ENCODE data around the gene C3orf49. TPM values are rescaled to one million over a fixed set of nuclear protein-coding genes. Genes with fewer than 3 reads are reported as not detected.

Gene C3orf49
- polyA plus RNA-seq, 4 donors = 0.42 to 0.56 (median 0.53) TPM

DNA sequence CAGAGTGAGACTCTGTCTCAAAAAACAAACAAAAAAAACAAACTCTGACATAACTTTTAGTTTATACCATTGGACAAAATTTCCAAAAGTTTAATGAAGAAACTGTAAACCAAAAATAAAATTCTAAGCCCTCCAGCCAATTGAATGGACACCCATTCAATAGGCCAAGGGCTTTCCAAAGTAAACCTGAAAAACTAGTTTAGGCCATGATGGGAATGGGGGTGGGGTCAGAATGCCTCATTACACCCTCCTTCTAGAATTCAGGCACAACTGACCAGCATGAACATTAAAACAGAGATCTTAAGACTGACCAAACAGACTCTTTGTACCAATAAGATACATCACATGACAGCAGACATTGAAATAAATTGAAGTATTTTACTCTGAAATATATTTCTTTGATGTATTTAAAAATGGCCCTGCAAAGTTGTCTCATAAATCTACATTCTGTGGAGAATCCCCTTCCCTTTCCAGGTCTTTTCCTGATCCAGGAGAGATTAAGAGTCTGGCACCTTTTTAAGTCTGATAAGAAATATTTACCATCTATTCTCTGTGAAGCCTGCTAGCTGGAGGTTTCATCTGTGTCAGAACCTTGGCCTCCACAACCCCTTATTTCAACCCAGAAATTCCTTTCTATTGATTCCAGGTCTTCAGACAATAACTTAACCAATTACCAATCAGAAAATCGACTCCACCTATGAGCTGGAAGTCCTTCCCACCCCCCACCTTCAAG is 28.8 kb downstream of the C3orf49 start:
- no peak for DNase-seq (ENCODE audit: low read depth in 4 of 4, low spot score in 3 of 4)

DNA sequence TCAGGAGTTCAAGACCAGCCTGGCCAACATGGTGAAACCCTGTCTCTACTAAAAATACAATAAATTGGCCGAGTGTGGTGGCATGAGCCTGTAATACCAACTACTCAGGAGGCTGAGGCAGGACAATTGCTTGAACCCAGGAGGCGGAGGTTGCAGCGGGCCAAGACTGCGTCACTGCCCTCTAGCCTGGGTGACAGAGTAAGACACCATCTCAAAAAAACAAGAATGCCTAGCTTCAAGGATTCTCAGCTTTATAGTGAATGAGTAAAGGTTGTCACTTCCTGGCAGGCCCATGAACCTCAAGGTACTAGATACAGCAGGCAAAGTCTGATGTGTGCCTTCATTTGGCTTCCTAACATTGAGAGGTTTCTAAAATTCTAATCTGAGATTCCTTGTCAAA is 30.1 kb downstream of the C3orf49 start:
- no peak for DNase-seq (ENCODE audit: low read depth in 4 of 4, low spot score in 3 of 4)

DNA sequence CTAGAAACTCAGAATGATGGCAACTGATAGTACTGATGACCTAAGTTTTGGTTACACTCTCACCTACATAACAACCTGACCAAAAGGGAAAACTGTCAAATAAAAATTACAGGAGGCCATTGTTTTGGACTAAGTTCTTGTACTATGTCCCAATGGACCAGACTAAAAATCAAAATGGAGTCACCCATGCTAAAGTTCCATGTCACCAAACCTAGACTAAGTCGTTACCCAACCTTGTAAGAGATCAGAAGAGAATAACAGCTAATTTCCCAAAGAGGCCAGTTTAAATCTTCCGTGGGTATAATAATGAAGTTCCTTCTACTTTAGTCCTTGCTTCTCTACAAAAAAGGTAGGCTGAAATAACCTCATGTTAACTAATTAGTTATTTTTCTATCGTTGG is 32.2 kb downstream of the C3orf49 start:
- DNase-seq (ENCODE audit: low read depth in 4 of 4, low spot score in 3 of 4) = no peak

DNA sequence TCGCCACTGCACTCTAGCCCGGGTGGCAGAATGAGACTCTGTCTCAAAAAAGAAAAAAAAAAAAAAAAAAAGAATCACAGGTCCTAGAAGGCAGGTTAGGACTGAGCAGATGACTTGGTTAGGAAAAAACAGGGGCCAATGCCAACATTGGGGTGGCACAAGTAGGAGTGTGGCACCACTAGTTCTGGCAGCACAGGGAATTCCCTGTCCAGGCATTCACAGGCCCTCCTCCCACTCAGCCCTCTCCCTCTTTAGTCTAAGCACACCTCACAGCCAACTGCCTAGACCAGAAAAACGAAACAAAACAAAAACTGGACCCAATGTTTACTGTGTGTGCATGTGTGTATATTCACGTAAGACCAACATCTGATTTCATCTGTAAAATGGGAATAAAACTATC is 34.0 kb downstream of the C3orf49 start:
- no peak for DNase-seq (ENCODE audit: low read depth in 4 of 4, low spot score in 3 of 4)

DNA sequence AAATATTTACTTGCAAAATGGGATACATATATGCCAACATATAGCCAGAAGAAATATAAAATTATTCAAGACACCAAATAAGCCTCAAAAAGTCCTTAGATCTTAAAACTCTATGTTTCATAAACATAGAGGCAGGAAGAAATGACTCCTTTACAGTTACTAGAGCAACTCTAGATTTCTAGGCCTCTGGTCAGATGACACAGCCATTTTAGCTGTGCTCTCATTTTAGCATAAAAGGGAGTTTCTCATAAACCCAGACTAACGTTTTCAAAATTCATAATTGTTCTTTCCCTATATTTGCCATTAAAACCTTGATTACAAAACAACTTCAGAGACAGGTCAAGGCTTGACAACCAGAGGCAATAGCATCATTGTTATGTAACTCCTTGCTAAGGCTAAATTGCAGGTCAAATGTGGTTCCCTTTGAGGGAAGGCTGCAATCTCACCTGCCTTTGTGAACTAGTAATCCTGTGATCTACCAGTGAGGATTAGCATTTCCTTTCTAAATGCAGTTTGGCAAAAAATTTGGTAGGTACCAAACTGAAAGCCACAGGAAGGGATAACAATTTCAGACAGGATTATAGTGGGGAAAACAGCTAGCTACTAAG is 36.3 kb downstream of the C3orf49 start:
- no peak for DNase-seq (ENCODE audit: low read depth in 4 of 4, low spot score in 3 of 4)

DNA sequence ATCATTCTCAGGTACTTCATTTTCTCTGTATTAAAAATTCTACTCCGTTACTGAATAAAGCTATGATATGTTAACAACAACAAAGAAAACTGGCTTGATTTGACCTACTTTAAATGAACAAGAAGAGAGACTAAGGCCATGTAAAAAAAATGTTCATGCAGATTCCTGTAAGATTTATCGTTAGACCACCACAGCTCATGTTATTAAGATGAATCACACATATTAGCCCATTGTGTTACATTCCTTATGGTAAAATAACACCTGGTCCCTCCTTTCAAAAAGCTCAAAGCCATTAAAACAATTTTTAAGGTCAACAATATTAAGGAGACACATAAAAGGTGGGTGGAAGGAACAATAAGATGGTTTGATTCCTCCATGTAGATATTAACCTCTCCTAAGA is 38.2 kb downstream of the C3orf49 start:
- no peak for DNase-seq (ENCODE audit: low read depth in 4 of 4, low spot score in 3 of 4)

DNA sequence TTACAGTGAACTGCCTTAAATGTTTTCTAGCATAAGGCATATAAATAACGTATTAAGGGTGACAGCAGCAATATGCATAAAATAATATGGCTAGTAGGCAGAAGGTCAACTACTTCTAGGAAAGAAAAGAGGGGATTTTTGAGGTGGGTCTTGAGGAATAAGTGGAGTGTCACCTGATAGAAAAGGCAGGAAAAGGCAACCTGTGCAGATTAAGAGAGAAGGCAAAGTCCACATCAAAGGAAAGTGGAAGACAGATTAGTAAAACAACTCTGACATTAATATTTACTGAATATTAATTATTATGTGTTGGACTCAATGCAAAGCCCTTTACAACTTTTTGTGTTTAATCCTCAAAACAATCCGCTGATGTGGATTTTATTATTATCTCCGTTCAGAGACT is 41.7 kb downstream of the C3orf49 start:
- DNase-seq (ENCODE audit: low read depth in 4 of 4, low spot score in 3 of 4) = no peak

DNA sequence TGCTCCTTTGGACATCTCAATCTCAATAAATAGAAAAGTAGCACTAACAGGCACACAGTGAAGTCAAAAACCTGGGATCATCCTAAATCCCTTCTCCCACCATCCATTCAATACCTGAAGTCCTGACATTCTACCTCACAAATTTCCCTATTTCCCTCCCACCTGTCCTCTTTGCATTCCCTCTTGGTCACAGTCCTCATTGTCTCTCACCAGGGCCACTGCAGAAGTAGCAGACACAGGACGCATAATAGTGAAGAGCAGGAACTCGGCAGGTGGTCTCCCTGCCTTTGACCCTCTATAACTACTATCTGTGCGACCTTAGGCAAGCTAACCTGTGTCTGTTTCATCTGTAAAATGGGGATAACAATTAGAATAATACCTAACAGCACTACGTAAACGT is 42.2 kb downstream of the C3orf49 start:
- no peak for DNase-seq (ENCODE audit: low read depth in 4 of 4, low spot score in 3 of 4)

DNA sequence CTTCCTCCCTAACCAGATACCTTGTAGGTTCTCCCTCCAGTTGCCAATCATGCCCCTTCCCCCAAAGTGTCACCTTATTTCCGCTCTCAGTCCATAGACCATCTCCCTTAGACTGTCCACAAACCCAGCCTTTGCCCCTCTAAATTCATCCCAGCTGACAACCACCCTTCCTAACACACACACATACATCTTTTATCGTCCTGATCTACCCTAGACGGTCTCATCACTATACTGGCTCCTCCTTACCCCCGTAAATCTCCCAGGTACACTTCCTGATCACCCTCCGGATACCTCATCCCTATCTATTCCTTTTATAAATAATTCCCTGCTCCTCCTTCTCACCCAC is 43.7 kb downstream of the C3orf49 start:
- DNase-seq (ENCODE audit: low read depth in 4 of 4, low spot score in 3 of 4) = no peak

DNA sequence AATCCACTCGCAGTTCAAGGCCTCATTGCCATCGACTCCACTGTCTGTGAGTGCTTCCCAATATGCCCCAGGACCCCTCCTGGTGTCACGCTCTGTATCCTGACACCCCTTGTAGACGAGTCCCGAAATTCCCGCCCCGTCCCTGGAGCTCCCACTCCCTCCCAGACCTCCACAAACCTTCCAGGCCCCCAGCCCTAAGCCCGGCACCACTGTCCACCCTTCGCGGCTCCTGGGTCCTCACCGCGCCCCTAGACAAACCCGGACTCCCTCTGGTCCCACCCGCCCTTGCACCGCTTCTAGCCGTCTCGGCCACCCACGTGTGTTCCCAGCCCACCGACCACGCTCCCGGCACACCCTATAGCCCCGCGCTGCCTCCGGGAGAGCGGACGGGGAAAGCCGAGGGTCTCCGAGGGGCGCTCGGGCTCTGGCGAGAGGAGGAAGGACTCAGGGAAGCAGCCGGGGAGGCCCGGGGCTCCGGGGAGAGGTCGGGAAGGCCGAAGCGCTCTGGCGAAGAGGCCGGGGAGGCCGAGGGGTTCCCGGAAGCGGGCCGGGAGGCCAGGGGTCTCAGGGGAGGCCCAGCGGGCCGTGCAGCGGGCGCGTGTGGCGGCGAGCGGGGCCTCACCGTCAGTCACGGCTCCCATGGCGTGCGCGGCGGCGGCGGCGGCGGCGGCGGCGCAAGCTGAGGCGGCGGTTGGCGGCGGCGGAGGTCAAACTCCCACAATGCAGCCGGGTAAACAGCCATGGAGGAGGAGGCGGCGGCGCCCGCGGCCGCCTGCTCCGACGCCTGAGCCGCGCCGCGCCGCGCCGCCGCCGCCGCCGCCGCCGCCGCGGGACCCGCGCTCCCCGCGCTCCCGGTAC is 44.3 kb downstream of the C3orf49 start, which contains the start of the genes ATXN7 and THOC7:
Gene ATXN7, plus strand, starts transcription at position 718 of the 858 bp plus-strand sequence. CDS start 48,732 bp downstream, outside the sequence.
Gene THOC7, minus strand, starts transcription at position 656 of the 858 bp plus-strand sequence. Its CDS starts 15 bp downstream, at position 641.
- DNase-seq (ENCODE audit: low read depth in 4 of 4, low spot score in 3 of 4) = peak in 3 of 4 donors; percentile 16 to 47 (median 35)

DNA sequence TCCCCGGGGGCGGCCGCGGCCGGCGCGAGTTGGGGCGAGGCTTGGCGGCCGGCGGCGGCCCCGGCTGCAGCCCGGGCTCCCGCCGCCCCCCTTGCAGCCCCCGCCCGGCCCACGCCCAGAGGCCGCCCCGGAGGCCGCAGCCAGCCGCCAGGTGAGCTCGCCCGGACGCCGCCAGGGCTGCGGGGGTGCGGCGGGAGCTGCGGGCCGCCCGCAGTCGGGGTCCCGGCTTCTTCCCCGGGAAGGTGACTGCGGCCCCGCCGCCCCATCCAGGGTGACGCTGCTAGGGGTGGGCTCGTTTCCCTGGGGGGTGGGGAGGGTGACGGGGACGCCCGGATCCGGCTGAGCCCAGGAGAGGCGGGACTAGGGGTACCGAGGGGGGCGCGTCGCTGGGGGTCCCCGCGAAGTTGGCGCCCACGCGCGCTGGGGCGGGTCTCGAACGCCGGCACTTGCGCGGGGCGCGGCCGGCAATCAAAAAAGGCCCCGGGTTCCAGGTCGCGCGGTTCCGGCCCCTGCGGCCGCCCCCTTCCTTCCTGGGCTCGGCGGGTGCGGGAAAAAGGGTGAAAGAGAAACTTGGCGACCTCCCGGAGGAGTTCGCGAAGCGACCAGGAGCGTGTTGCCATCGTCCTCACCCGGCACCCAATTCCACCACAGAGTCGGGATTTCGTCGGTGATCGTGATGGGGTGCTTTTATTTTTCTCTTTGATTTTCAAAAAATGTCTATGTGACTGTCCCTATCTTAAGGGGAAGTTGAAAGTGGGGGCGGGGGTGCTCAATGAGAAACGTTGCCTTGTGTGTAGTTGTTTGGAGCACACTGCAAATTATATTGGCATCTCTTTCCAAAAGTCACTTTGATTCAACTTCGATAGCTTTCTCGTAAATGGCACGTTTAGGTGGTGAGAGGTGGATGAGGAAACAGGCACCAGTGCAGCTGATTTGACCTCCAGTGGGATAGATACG is 45.2 kb downstream of the C3orf49 start:
- DNase-seq (ENCODE audit: low read depth in 4 of 4, low spot score in 3 of 4) = peak in 2 of 4 donors; percentile 18 to 23

DNA sequence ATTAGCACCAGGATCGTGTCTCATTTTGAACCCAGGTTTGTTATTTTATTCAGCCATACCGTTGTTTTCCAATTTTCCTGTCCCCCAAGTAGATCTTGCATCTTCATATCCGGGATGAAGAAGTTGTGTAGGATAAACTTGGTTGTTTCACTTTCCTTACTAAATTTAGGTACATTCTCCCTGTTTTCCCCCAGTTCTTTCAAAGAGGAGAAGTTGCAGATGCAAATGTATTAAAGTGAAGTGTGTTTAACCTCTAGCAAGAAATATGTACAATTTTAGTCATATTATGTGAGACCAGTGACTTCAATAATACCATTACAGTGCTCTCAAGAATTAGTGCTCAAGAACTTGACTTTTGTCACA is 45.8 kb downstream of the C3orf49 start:
- DNase-seq (ENCODE audit: low read depth in 4 of 4, low spot score in 3 of 4) = no peak

DNA sequence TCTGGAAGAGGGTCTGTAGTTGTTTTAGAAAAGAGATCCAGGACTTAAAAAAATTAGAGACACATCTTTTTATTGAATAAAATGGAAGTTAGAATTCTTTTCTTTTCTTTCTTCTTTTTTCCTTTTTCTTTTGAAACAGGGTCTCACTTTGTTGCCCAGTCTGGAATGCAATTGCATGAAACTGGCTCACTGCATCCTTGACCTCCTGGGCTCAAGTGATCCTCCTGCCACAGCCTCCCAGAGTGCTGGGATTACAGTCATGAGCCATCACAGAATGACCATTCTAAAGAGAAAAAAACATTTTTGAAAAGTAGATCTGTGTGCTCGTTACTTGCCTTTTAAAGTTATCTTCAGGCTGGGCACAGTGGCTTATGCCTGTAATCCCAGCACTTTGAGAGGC is 48.1 kb downstream of the C3orf49 start:
- no peak for DNase-seq (ENCODE audit: low read depth in 4 of 4, low spot score in 3 of 4)

DNA sequence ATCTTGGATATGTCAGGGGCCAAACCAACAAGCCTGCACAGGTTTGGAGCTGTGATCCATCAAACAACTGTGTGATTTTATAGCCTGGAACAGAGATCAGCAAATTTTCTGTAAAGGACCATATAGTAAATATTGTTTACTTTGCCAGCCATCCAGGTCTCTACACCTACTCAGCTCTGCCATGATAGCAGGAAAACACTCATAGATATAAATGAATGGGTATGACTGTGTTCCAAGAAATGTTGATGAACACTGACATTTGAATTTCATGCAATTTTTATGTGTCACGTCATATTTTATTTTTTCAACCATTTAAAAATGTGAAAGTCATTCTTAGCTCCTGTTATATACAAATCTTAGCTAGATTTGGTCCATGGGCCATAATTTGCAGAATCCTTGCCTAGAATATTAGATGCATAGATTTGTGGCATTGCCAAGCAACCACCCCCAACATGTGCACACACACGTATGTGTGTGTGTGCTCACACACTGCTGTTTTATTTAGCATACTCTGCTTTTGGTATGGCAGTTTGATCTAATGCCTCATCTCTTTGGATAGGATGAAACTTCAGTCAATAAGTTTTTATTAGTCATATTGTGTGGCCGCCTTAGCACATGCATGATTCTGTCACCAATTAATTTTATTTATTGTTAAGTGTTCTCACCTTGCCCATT is 51.0 kb downstream of the C3orf49 start:
- no peak for DNase-seq (ENCODE audit: low read depth in 4 of 4, low spot score in 3 of 4)

DNA sequence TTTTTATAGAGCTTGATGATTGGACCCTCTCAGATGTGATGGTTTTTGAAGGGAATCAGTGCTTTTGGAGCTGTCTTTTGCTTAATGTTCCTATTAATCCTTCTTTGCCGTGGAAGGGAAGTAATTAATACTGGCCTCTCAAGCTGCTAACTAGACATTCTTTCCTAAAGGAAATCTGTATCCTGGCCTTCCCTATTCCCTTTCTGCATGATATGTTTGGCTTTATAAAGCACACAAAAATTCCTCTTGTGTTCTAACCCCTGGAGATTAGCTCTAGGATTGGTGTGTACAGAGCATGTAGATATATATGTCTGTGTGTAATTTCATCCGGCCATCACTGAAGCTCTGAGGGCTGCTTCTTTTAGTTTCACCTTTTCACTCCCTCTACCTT is 51.5 kb downstream of the C3orf49 start:
- no peak for DNase-seq (ENCODE audit: low read depth in 4 of 4, low spot score in 3 of 4)

DNA sequence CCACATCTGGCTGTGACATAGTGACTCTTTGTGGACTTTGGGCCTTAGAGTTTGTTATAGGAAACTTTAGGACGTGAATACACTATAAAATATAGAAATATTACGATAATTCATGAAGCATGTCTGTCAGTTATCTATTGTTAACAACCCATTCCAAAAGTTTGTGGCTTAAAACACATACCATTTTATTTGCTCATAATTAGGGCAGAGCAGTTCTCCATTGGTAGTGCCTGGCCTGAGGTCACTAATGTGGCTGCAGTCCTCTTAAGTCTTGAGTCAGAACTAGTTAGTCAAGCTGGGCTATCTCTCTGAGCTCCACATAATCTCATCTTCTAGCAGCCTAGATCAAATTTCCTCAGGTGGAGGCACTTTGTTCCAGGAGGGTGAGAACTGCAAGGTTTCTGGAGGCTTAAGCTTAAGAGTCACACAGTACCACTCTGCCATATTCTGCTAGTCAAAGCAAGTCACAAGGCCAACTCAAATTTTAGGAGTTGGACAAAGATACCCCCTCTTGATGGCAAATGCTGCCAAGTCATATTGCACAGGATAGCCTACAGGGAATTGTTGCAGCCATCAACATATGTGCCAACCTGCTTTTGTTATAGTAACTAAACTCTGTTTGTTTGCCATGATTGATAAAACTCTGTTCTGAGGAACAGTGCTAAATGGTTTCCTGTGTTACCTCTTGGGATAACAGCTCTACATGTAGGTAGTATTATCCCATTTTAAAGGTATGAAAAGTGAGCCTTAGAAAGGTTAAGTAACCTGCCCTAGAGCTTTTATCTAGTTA is 53.2 kb downstream of the C3orf49 start:
- DNase-seq (ENCODE audit: low read depth in 4 of 4, low spot score in 3 of 4) = no peak

DNA sequence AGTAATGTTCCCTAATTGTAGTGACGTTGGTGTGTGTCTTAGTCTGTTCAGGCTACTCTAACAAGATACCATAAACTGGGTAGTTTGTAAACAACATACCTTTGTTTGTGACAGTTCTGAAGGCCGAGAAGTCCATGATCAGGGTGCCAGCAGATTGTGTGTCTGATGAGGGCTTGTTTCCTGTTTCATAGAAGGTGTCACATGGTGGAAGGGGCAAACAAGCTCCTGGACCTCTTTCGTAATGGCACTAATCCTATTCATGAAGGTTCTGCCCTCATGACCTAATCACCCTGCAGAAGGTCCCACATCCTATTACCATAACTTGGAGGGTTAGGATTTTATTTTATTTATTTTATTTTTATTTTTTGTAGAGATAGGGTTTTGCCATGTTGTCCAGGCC is 55.7 kb downstream of the C3orf49 start:
- no peak for DNase-seq (ENCODE audit: low read depth in 4 of 4, low spot score in 3 of 4)

DNA sequence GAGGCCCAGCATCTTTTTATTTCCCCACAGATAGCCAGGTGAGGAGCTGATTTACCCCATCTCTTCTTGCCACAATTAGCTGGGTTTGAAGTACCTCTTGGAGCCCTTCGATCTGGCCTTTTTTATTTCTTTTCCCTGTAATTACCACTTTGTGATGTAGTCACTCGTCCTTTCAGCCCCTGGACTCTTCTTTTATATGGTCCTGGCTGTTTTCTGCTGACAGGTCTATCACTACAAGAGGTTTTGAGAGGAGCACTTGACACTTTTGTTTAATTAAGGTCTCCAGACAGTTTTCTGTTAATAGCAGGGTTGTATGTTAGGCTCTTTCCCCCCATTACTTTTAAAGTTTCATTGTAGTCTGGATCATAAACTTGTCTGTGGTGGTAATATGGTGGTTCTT is 56.4 kb downstream of the C3orf49 start:
- no peak for DNase-seq (ENCODE audit: low read depth in 4 of 4, low spot score in 3 of 4)

DNA sequence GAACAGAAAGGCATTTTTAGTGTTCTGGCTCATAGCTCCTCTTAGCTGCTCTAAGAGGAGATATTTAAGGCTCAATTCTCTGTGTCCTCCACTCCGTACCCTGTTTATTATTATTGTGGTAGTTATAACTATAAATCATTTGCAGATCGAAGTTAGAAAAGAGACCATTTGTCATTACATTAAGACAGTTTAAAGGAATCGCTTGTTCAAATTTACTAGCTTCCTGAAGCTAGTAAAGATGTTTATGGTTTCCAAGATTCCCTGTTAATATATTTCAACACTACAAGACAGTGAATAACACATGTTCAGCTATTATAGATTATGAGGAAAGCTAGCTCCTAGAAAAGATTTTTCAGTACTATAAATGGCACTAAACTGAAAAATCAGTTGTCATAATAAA is 57.2 kb downstream of the C3orf49 start:
- no peak for DNase-seq (ENCODE audit: low read depth in 4 of 4, low spot score in 3 of 4)
